HG03342 (cell line): ENCODE data around the gene DEPDC5.
"Not testable (repeated sequence)": the region's sequence is repeated elsewhere in the genome, so short reads cannot be mapped to it uniquely, and the experiment has no call there.

Experiments used
- ATAC-seq: cut with Tn5 transposase; IDR thresholded peaks from one replicate; pipeline ENCODE4 v1.9.1; 2021; ENCODE audit warnings: mild to moderate bottlenecking, moderate library complexity; ENCODE audit not compliant: unreplicated experiment

Gene DEPDC5

DNA sequence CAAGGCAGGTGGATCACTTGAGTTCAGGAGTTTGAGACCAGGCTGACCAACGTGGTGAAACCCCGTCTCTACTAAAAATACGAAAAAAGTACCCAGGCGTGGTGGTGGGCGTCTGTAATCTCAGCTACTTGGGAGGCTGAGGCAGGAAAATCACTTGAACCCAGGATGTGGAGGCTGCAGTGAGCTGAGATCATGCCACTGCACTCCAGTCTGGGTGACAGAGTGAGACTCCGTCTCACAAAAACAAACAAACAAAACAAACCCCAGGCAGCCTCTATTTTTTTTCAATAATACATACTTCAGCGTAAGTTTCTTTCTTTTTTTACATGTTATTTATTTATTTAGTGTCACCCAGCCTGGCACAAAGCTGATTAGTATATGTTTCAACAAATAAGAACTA is 60.1 kb downstream of the DEPDC5 start:
- not testable (repeated sequence) for ATAC-seq

DNA sequence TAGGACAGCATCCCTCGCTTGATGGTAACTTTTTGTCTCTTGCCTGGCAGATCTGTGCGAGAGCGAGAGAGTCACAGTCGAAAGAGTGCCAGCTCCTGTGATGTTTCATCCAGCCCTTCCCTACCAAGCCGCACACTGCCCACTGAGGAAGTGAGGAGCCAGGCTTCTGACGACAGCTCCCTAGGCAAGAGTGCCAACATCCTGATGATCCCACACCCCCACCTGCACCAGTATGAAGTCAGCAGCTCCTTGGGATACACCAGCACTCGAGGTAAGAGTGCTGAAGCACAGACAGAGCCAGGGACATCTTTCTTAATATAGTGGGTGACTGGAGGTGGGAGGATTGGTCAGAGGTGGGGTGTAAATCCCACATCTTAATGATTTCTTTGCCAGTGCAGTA is 61.1 kb downstream of the DEPDC5 start:
- no peak for ATAC-seq

GRCh38 chr22:31815383-31815814 is 61.6 kb downstream of the DEPDC5 start:
- ATAC-seq, result not testable (repeated sequence)

GRCh38 chr22:31816750-31817149 is 62.9 kb downstream of the DEPDC5 start:
- ATAC-seq, result no peak

DNA sequence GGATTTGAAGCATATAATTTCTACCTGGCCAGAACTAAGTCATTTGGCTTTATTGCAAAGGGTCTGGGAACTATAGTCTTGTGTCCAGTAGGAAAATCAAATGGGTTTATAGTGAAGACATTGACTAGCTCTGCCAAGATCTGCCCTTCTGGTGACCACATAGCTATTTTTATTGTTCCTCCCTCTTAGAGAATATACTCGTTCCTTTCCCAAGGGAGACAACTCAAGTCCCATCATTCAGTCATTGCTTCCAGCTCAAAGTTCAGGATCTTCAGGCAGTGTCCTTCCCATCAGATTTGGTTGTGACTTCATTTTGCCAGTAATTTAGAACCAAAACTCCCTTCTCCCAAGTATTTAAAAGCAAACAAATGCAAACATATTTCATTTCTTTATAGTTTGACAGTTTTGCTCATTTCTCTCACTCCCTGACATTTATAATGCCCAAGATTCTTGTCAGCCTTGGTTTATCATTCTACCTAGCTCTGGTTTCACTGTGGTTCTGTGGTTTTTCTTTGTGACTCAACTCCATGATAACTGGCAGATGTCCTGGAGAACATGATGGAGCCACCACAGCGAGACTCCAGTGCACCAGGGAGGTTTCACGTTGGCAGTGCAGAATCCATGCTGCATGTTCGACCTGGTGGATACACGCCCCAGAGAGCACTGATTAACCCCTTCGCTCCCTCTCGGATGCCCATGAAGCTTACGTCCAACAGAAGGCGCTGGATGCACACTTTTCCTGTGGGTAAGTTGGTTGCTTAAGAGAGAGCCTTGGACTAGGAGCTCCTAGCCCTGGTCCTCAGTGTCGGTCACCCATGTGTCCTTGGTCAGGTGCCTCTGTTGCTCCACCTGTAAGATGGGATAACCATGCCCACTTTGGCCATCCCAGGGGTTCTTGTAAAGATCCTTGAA is 64.9 kb downstream of the DEPDC5 start:
- no peak for ATAC-seq

DNA sequence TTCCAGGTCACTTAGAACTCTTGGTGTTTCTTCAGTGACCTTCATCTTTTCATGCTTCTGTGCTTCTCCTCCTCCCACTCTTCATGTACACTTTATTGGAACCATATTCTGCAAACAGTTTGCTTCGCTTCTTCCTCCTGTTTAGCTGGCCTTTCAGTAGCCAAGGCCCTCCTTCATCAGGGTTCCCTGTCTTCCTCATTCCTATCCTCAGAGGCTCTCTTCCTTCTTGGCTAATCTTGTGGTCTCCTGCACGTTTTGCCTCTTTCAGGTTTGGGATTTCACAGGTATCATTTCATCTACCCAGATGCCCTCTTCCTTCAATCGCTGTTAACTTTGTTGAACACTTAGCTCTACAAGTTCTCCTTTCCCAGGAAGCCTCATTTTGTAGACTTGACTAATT is 66.8 kb downstream of the DEPDC5 start:
- no peak for ATAC-seq

- ATAC-seq, result no peak
These were observed 67.8 kb downstream of the DEPDC5 start for GRCh38 chr22:31821572-31821971.

DNA sequence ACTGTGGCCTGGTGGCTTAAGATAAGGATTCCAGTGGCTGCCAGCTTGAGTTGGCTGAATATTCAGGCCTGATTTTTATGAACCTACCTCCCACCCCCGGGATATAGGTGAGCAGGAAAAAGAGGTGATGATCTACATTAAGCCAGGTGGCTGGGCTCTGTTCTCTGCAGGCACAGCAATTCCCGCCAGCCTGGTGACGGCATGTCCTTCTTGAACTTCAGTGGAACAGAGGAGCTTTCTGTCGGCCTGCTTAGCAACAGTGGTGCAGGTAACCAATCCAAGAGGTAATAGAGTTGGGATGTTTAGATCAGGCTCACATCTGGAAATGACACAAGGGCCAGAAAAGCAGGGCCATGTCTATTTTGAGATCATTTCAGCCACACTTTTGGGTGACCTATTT is 68.7 kb downstream of the DEPDC5 start:
- no peak for ATAC-seq

DNA sequence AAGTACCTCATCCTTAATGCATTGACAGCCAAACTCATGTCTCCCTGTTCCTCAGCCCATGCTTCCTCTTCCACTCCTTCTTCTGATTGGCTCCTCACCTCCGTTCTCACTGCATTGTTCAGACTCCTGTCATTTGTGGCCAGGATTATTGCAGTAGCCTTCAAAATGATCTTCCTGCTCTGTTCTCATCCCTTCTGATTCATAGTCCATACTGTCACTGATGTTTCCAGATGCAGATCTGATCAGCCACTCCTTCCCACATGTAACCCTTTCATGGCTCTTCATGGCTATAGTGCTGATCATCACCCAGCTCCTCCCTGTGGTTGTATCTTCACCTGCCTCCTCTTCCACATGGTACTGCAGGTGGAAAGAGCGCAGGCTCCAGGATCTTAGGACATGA is 71.7 kb downstream of the DEPDC5 start:
- ATAC-seq, result no peak

DNA sequence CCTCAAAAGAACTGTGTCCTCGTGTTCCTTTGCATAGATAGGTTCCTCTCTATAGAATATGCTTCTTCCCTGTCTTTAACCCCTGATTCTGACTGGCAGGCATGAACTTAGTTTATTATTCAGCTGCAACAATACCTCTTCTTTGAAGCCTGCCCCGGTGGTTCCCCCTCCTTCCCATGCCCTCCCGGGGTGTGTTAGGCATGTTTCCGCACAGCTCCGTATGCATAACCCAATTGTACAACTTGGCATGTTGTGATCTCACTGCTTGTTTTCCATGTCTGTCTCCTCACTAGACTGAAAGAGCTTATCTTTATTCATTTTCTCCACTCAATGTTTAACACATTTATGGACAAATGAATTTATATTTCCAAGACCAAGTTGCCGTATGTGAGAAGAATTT is 72.6 kb downstream of the DEPDC5 start:
- no peak for ATAC-seq

- ATAC-seq, result no peak
These were observed 74.9 kb downstream of the DEPDC5 start for GRCh38 chr22:31828739-31829138.

DNA sequence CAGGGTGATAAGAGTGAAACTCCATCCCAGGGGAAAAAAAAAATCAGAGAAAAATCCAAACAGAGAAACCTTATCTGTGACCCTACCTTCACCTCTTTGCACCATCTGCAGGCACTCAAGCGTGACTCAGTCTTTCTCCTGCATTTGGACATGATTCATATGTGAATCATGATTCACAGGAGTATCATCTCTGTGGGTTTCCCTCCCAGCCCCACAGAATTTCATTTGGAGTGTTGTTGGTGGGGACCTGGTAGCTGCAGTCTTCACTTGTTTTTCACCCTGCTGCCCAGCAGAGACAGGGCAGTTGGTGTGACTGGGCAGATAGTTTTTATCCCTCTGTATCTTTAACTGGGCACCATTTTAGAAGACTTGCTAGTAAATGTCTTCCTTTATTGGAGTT is 75.7 kb downstream of the DEPDC5 start:
- no peak for ATAC-seq

- ATAC-seq, result no peak
These were observed 76.9 kb downstream of the DEPDC5 start for GRCh38 chr22:31830721-31831070.

DNA sequence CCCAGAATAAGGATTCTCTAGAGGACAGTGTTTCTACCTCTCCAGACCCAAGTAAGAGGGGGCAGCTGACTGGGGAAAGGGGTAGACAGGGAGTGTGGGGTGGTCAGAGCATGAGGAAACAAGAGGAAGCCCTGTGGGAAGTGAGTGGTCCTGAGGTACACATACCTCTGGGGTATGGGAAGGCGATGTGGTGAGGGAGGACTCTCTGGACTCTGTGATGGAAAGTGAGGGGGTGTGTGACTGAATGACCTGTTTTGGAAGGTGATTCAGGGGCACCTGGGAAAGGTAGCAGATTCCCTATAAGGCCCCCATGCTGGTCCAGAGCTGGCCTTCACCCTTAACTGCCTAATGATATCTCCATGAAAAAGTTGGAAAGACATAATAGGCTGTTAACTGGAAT is 80.1 kb downstream of the DEPDC5 start:
- no peak for ATAC-seq

GRCh38 chr22:31836010-31836409 is 82.2 kb downstream of the DEPDC5 start:
- no peak for ATAC-seq

DNA sequence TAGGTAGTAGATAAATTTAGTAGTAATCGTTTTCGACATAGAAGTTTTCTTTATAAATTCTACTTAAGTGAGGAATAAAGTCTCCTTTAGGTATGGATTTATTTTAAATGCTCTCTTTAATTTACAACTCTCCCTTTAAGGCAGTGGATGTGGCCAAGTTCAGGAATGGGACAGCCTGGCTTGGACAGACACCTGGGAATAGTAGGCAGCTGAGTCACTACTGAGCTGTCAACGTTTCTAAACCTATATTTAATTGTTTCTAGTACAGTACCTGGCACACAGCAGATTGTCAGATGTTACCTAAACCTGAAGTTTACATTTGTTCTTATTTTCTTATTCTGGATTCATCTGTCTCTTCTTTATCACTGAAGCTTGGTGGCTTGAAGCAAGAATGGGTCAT is 85.1 kb downstream of the DEPDC5 start:
- ATAC-seq, result no peak

DNA sequence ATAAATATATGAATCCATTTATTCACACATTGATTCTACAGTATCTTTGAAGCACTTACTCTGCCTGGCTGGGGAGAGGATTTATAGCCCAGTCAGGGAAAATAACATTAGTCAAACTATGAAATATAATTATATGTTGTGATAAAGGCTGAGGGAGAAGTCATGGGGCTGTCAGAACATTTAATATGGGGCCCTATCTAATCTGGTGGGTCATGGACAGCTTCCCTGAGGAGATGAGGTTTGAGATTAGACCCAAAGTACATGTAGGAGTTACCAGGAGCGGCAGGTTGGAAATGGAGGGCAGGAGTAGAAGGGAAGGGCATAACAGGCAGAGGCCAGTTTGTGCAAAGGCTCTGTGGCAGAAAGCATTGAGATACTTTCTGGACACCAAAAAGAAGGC is 86.2 kb downstream of the DEPDC5 start:
- ATAC-seq, result no peak

DNA sequence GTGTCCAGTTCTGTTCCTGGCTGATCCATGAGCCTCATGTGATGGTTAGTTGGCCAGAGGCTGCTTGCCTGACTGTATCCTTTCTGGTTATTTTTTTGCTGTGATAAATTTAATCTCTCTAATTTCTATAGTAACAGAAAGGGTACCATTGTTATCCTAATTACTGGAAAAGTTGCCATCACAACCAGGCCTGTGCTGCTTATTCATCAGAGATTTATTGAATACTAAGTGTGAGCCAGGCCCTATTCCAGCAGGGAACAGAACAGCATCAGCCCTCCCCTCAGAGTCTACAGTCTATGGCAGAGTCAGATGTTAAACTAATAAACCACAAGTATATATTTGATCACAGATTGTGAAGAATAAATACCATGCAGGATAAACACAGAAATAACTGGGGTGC is 86.8 kb downstream of the DEPDC5 start:
- no peak for ATAC-seq

- ATAC-seq, result no peak
These were observed 87.4 kb downstream of the DEPDC5 start for GRCh38 chr22:31841078-31841827.

GRCh38 chr22:31843526-31843925 is 89.7 kb downstream of the DEPDC5 start:
- no peak for ATAC-seq

GRCh38 chr22:31844941-31845340 is 91.1 kb downstream of the DEPDC5 start:
- ATAC-seq, result no peak
